ENCODE data around the gene ANKRD24.
"Not testable (repeated sequence)": the region's sequence is repeated elsewhere in the genome, so short reads cannot be mapped to it uniquely, and the experiment has no call there.

Gene ANKRD24

GRCh38 chr19:4154571-4155312 lies 27.7 kb upstream of the ANKRD24 start:
- H3K36me3 Mint-ChIP-seq (ENCODE audit: low read depth), result no peaks in the 10 kb centered on the region
- no peak overlapping the region for H3K4me3 Mint-ChIP-seq
- H3K27ac Mint-ChIP-seq, result no peak overlapping the region
- intact Hi-C loops (cut with micrococcal nuclease), result no loop called here
- peaks cover 25% of the 10 kb centered on the region for H3K27me3 Mint-ChIP-seq
- H3K4me1 Mint-ChIP-seq (ENCODE audit: low read depth), result no peaks in the 10 kb centered on the region
- no peaks in the 10 kb centered on the region for H3K9me3 Mint-ChIP-seq

- H3K4me1 Mint-ChIP-seq (ENCODE audit: low read depth), result no peaks in the 10 kb centered on the region
- H3K4me3 Mint-ChIP-seq, result no peak overlapping the region
- intact Hi-C loops (cut with micrococcal nuclease), result no loop called here
- no peaks in the 10 kb centered on the region for H3K36me3 Mint-ChIP-seq (ENCODE audit: low read depth)
- H3K27ac Mint-ChIP-seq, result no peak overlapping the region
- no peaks in the 10 kb centered on the region for H3K9me3 Mint-ChIP-seq
- peaks cover 20% of the 10 kb centered on the region for H3K27me3 Mint-ChIP-seq
These were observed 25.3 kb upstream of the ANKRD24 start for GRCh38 chr19:4157164-4157563.

- intact Hi-C loops (cut with micrococcal nuclease); H3K27ac Mint-ChIP-seq; H3K4me1 Mint-ChIP-seq (ENCODE audit: low read depth); H3K4me3 Mint-ChIP-seq; H3K9me3 Mint-ChIP-seq; H3K36me3 Mint-ChIP-seq (ENCODE audit: low read depth): not testable (repeated sequence)
- peaks cover 14% of the 10 kb centered on the region for H3K27me3 Mint-ChIP-seq
These were observed 24.5 kb upstream of the ANKRD24 start for GRCh38 chr19:4157971-4158370.

- H3K36me3 Mint-ChIP-seq (ENCODE audit: low read depth), result no peaks in the 10 kb centered on the region
- H3K9me3 Mint-ChIP-seq, result no peaks in the 10 kb centered on the region
- H3K4me1 Mint-ChIP-seq (ENCODE audit: low read depth), result no peaks in the 10 kb centered on the region
- no peak overlapping the region for H3K27ac Mint-ChIP-seq
- intact Hi-C loops (cut with micrococcal nuclease), result no loop called here
- peaks cover 11% of the 10 kb centered on the region for H3K27me3 Mint-ChIP-seq
- no peak overlapping the region for H3K4me3 Mint-ChIP-seq
These were observed 20.9 kb upstream of the ANKRD24 start for GRCh38 chr19:4161415-4162077.

- Mint-ChIP-seq H3K36me3 (ENCODE audit: low read depth) (no peaks in the 10 kb centered on the region), H3K9me3 (no peaks in the 10 kb centered on the region), H3K27ac (no peak overlapping the region), H3K27me3 (peaks cover 13% of the 10 kb centered on the region), H3K4me1 (ENCODE audit: low read depth) (no peaks in the 10 kb centered on the region), H3K4me3 (no peak overlapping the region)
- intact Hi-C loops (cut with micrococcal nuclease), result no loop called here
These were observed 18.2 kb upstream of the ANKRD24 start for GRCh38 chr19:4164262-4164661.

- Mint-ChIP-seq H3K9me3 (no peaks in the 10 kb centered on the region), H3K4me1 (ENCODE audit: low read depth) (peaks cover 5% of the 10 kb centered on the region), H3K4me3 (no peak overlapping the region), H3K36me3 (ENCODE audit: low read depth) (peaks cover 27% of the 10 kb centered on the region), H3K27me3 (peaks cover 26% of the 10 kb centered on the region), H3K27ac (no peak overlapping the region)
- intact Hi-C loops (cut with micrococcal nuclease), result loop anchor here (10.0 kb wide), 1 partner anchor 297 kb away; no protein-coding TSS in a partner anchor
These were observed 10.8 kb upstream of the ANKRD24 start for GRCh38 chr19:4171676-4172075.

GRCh38 chr19:4172861-4173473 lies 9.5 kb upstream of the ANKRD24 start:
- H3K4me1 Mint-ChIP-seq (ENCODE audit: low read depth), result peaks cover 5% of the 10 kb centered on the region
- peaks cover 24% of the 10 kb centered on the region for H3K27me3 Mint-ChIP-seq
- no peak overlapping the region for H3K27ac Mint-ChIP-seq
- intact Hi-C loops (cut with micrococcal nuclease), result loop anchor here (10.0 kb wide), 1 partner anchor 298 kb away; no protein-coding TSS in a partner anchor
- no peaks in the 10 kb centered on the region for H3K9me3 Mint-ChIP-seq
- peaks cover 40% of the 10 kb centered on the region for H3K36me3 Mint-ChIP-seq (ENCODE audit: low read depth)
- H3K4me3 Mint-ChIP-seq, result no peak overlapping the region

- H3K27ac Mint-ChIP-seq, result no peak overlapping the region
- peaks cover 20% of the 10 kb centered on the region for H3K27me3 Mint-ChIP-seq
- no peak overlapping the region for H3K4me3 Mint-ChIP-seq
- peaks cover 47% of the 10 kb centered on the region for H3K36me3 Mint-ChIP-seq (ENCODE audit: low read depth)
- H3K4me1 Mint-ChIP-seq (ENCODE audit: low read depth), result peaks cover 5% of the 10 kb centered on the region
- intact Hi-C loops (cut with micrococcal nuclease), result loop anchor here (10.0 kb wide), 1 partner anchor 299 kb away; no protein-coding TSS in a partner anchor
- H3K9me3 Mint-ChIP-seq, result no peaks in the 10 kb centered on the region
These were observed 8.8 kb upstream of the ANKRD24 start for GRCh38 chr19:4173479-4174212.

GRCh38 chr19:4174213-4174894 lies 8.1 kb upstream of the ANKRD24 start:
- Mint-ChIP-seq H3K4me3 (no peak overlapping the region), H3K27me3 (peaks cover 20% of the 10 kb centered on the region), H3K9me3 (no peaks in the 10 kb centered on the region), H3K36me3 (ENCODE audit: low read depth) (peaks cover 54% of the 10 kb centered on the region), H3K4me1 (ENCODE audit: low read depth) (peaks cover 9% of the 10 kb centered on the region), H3K27ac (no peak overlapping the region)
- intact Hi-C loops (cut with micrococcal nuclease), result loop anchor here (10.0 kb wide), 1 partner anchor 300 kb away; no protein-coding TSS in a partner anchor

- intact Hi-C loops (cut with micrococcal nuclease), result loop anchor here (10.0 kb wide), 1 partner anchor 300 kb away; no protein-coding TSS in a partner anchor
- Mint-ChIP-seq H3K4me3 (no peak overlapping the region), H3K27me3 (peaks cover 20% of the 10 kb centered on the region), H3K36me3 (ENCODE audit: low read depth) (peaks cover 61% of the 10 kb centered on the region), H3K27ac (no peak overlapping the region), H3K4me1 (ENCODE audit: low read depth) (peaks cover 15% of the 10 kb centered on the region), H3K9me3 (no peaks in the 10 kb centered on the region)
These were observed 7.4 kb upstream of the ANKRD24 start for GRCh38 chr19:4174895-4175668.

- H3K27ac Mint-ChIP-seq, result no peak overlapping the region
- H3K27me3 Mint-ChIP-seq, result peaks cover 20% of the 10 kb centered on the region
- intact Hi-C loops (cut with micrococcal nuclease), result loop anchor here (10.0 kb wide), 1 partner anchor 301 kb away; no protein-coding TSS in a partner anchor
- peaks cover 66% of the 10 kb centered on the region for H3K36me3 Mint-ChIP-seq (ENCODE audit: low read depth)
- no peaks in the 10 kb centered on the region for H3K9me3 Mint-ChIP-seq
- no peak overlapping the region for H3K4me3 Mint-ChIP-seq
- peaks cover 15% of the 10 kb centered on the region for H3K4me1 Mint-ChIP-seq (ENCODE audit: low read depth)
These were observed 6.9 kb upstream of the ANKRD24 start for GRCh38 chr19:4175669-4175931.

GRCh38 chr19:4177146-4177545 lies 5.3 kb upstream of the ANKRD24 start:
- Mint-ChIP-seq H3K4me1 (ENCODE audit: low read depth) (peaks cover 26% of the 10 kb centered on the region), H3K27ac (no peak overlapping the region), H3K36me3 (ENCODE audit: low read depth) (peaks cover 78% of the 10 kb centered on the region), H3K4me3 (no peak overlapping the region), H3K9me3 (no peaks in the 10 kb centered on the region), H3K27me3 (peaks cover 14% of the 10 kb centered on the region)
- intact Hi-C loops (cut with micrococcal nuclease), result loop anchor here (10.0 kb wide), 1 partner anchor 302 kb away; no protein-coding TSS in a partner anchor

- no peak overlapping the region for H3K27ac Mint-ChIP-seq
- peaks cover 32% of the 10 kb centered on the region for H3K4me1 Mint-ChIP-seq (ENCODE audit: low read depth)
- H3K4me3 Mint-ChIP-seq, result no peak overlapping the region
- intact Hi-C loops (cut with micrococcal nuclease), result loop anchor here (10.0 kb wide), 1 partner anchor 304 kb away; no protein-coding TSS in a partner anchor
- no peaks in the 10 kb centered on the region for H3K27me3 Mint-ChIP-seq
- H3K9me3 Mint-ChIP-seq, result no peaks in the 10 kb centered on the region
- peaks cover 82% of the 10 kb centered on the region for H3K36me3 Mint-ChIP-seq (ENCODE audit: low read depth)
These were observed 3.5 kb upstream of the ANKRD24 start for GRCh38 chr19:4178990-4179389.
